ENCODE results near the gene FGF14.

The FGF14 gene

GRCh38 chr13:102000764-102001163, 401.1 kb downstream of the FGF14 start:
- no peak for DNase-seq (ENCODE audit: low read depth in 2 of 3, low spot score in 2 of 3)

GRCh38 chr13:101998129-101998528, 403.7 kb downstream of the FGF14 start:
- no peak for DNase-seq (ENCODE audit: low read depth in 2 of 3, low spot score in 2 of 3)

GRCh38 chr13:101996954-101997353, 404.9 kb downstream of the FGF14 start:
- no peak for DNase-seq (ENCODE audit: low read depth in 2 of 3, low spot score in 2 of 3)

GRCh38 chr13:101989798-101990350, 412.0 kb downstream of the FGF14 start:
- no peak for DNase-seq (ENCODE audit: low read depth in 2 of 3, low spot score in 2 of 3)

- DNase-seq (ENCODE audit: low read depth in 2 of 3, low spot score in 2 of 3): no peak
Measured at GRCh38 chr13:101988140-101988539, 413.7 kb downstream of the FGF14 start.

GRCh38 chr13:101986316-101986715, 415.5 kb downstream of the FGF14 start:
- no peak for DNase-seq (ENCODE audit: low read depth in 2 of 3, low spot score in 2 of 3)

- DNase-seq (ENCODE audit: low read depth in 2 of 3, low spot score in 2 of 3): no peak
Measured at GRCh38 chr13:101985321-101985720, 416.5 kb downstream of the FGF14 start.

- no peak for DNase-seq (ENCODE audit: low read depth in 2 of 3, low spot score in 2 of 3)
Measured at GRCh38 chr13:101982903-101983302, 418.9 kb downstream of the FGF14 start.

- DNase-seq (ENCODE audit: low read depth in 2 of 3, low spot score in 2 of 3): no peak
Measured at GRCh38 chr13:101979825-101980224, 422.0 kb downstream of the FGF14 start.

GRCh38 chr13:101978552-101979315, 423.1 kb downstream of the FGF14 start:
- no peak for DNase-seq (ENCODE audit: low read depth in 2 of 3, low spot score in 2 of 3)

GRCh38 chr13:101977475-101977874, 424.4 kb downstream of the FGF14 start:
- DNase-seq (ENCODE audit: low read depth in 2 of 3, low spot score in 2 of 3): no peak

- no peak for DNase-seq (ENCODE audit: low read depth in 2 of 3, low spot score in 2 of 3)
Measured at GRCh38 chr13:101972191-101972590, 429.7 kb downstream of the FGF14 start.

GRCh38 chr13:101970341-101970740, 431.5 kb downstream of the FGF14 start:
- no peak for DNase-seq (ENCODE audit: low read depth in 2 of 3, low spot score in 2 of 3)

- no peak for DNase-seq (ENCODE audit: low read depth in 2 of 3, low spot score in 2 of 3)
Measured at GRCh38 chr13:101967781-101968180, 434.1 kb downstream of the FGF14 start.

- DNase-seq (ENCODE audit: low read depth in 2 of 3, low spot score in 2 of 3): no peak
Measured at GRCh38 chr13:101967216-101967615, 434.6 kb downstream of the FGF14 start.

GRCh38 chr13:101965096-101965495, 436.8 kb downstream of the FGF14 start:
- no peak for DNase-seq (ENCODE audit: low read depth in 2 of 3, low spot score in 2 of 3)

- DNase-seq (ENCODE audit: low read depth in 2 of 3, low spot score in 2 of 3): no peak
Measured at GRCh38 chr13:101959016-101959415, 442.8 kb downstream of the FGF14 start.

- no peak for DNase-seq (ENCODE audit: low read depth in 2 of 3, low spot score in 2 of 3)
Measured at GRCh38 chr13:101955764-101956163, 446.1 kb downstream of the FGF14 start.

GRCh38 chr13:101951114-101951513, 450.7 kb downstream of the FGF14 start:
- DNase-seq (ENCODE audit: low read depth in 2 of 3, low spot score in 2 of 3): no peak

- DNase-seq (ENCODE audit: low read depth in 2 of 3, low spot score in 2 of 3): no peak
Measured at GRCh38 chr13:101949681-101950080, 452.2 kb downstream of the FGF14 start.

GRCh38 chr13:101946401-101946800, 455.4 kb downstream of the FGF14 start:
- no peak for DNase-seq (ENCODE audit: low read depth in 2 of 3, low spot score in 2 of 3)

- no peak for DNase-seq (ENCODE audit: low read depth in 2 of 3, low spot score in 2 of 3)
Measured at GRCh38 chr13:101945435-101945834, 456.4 kb downstream of the FGF14 start.

- DNase-seq (ENCODE audit: low read depth in 2 of 3, low spot score in 2 of 3): no peak
Measured at GRCh38 chr13:101944521-101944920, 457.3 kb downstream of the FGF14 start.
